Measurements from ENCODE around the gene ZNF396. TPM values are rescaled to one million over a fixed set of nuclear protein-coding genes. Genes with fewer than 3 reads are reported as not detected.

ZNF396 gene
- 1.2 to 1.8 TPM (median 1.6 TPM) in 3 replicates for total RNA-seq

DNA sequence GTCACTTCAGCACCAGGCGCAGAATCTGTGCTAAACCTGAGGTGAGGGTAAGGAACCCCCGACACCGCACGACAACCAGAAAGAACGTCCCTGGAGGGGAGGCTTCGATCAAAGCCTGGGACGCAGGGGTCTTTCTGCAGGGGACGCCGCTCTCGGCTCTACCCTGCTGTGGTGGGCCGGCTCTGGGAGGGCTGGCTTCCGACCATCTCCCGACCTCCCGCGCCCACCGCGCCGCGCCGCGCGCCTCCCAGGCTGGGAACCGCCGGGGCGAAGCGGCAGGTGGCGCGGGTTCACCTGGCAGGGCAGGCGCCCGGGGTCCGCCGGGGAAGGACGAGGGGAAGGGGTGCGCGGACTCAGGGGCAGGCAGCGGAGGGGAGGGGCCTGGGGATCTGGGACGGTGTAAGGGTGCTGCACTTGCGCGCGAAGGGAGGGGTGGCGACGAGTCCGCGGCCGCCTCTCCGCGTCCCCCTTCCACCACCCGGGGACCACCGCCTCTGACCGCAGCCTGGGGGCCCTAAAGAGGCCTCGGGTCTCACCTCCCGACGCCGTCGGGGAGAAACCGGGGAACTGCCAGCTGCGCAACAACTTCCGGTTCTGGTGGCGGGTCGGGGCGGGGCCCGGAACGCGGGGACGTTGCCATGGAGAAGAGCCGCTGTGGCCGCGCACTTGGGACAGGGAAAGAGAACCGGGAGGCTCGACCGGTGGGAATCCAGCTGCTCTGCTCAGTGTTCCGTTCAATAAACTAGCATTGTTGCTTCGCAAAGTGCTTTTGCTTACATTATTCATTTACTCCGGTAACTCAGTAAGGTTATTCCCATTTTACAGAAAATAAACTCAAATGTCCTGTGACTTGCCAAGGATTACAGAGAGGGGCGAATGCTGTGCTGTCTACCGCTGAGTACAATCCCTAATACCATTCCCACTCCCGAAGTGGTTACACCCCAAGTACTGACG, at the start of gene ZNF396:
TSS of gene ZNF396 (minus strand) at position 596 of the 954 bp plus-strand sequence. CDS start 3,045 bp downstream, outside the sequence.
- Mint-ChIP-seq H3K27ac (no peak within 1 kb of the TSS), H3K4me3 (peak within 1 kb of the TSS; percentile 75), H3K27me3 (ENCODE audit: low read depth) (peaks cover 25% of the 10 kb centered on the region), H3K9me3 (peaks cover 6% of the 10 kb centered on the region), H3K36me3 (no peaks in the 10 kb centered on the region), H3K4me1 (peaks cover 2% of the 10 kb centered on the region)
- TF ChIP-seq, protein P1, sequence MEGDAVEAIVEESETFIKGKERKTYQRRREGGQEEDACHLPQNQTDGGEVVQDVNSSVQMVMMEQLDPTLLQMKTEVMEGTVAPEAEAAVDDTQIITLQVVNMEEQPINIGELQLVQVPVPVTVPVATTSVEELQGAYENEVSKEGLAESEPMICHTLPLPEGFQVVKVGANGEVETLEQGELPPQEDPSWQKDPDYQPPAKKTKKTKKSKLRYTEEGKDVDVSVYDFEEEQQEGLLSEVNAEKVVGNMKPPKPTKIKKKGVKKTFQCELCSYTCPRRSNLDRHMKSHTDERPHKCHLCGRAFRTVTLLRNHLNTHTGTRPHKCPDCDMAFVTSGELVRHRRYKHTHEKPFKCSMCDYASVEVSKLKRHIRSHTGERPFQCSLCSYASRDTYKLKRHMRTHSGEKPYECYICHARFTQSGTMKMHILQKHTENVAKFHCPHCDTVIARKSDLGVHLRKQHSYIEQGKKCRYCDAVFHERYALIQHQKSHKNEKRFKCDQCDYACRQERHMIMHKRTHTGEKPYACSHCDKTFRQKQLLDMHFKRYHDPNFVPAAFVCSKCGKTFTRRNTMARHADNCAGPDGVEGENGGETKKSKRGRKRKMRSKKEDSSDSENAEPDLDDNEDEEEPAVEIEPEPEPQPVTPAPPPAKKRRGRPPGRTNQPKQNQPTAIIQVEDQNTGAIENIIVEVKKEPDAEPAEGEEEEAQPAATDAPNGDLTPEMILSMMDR (IDR thresholded peaks at IDR 0.05; ENCODE audit: unreplicated experiment): no peak
- DNase-seq (ENCODE audit: low spot score in 2 of 2, unreplicated experiment in 2 of 2): peak; percentile 32 to 64

DNA sequence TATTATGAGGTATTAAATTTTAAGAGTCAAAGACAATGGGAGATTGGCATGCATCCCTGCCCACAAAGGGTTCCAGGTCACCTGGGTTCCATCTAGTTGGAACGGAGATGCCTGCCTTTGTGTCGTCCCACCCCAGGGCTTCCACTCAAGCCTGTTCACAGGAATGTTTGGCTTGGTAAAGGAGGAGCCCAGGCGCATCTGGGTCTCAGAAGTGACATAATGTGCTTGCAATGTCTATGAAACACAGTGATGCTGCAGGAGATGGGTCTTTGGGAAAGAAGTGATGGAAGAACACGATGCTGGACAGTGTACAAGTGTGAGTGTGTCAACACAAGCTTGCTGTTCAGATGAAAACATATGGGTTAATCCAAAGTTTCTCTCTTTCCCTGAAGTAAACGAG, 49.6 kb upstream of the ZNF396 start:
- H3K36me3 Mint-ChIP-seq: no peaks in the 10 kb centered on the region
- H3K4me3 Mint-ChIP-seq: no peak overlapping the region
- no peaks in the 10 kb centered on the region for H3K27me3 Mint-ChIP-seq (ENCODE audit: low read depth)
- TF ChIP-seq, protein P1 (IDR thresholded peaks at IDR 0.05; ENCODE audit: unreplicated experiment): no peak
- no peaks in the 10 kb centered on the region for H3K4me1 Mint-ChIP-seq
- no peak overlapping the region for H3K27ac Mint-ChIP-seq
- DNase-seq (ENCODE audit: low spot score in 2 of 2, unreplicated experiment in 2 of 2): no peak
- no peaks in the 10 kb centered on the region for H3K9me3 Mint-ChIP-seq

DNA sequence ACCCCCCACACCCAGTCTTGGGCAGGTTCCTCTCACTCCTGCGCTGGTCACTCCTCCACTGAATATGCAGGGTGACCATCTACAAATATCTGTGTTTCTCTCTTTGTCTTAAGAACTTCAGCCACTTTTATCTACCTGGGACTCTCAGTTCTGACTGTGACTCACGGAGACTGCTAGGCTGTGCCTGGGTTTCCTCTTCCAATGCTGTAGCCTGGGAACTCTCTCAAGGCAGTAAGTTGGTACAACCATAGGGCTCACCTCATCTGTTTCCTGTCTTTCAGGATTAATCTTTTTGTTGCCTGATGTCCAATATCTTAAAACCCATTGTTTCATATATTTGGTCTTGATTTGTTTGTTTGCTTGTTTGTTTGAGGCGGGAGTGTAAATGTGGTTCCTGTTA, 47.2 kb upstream of the ZNF396 start:
- no peaks in the 10 kb centered on the region for H3K27me3 Mint-ChIP-seq (ENCODE audit: low read depth)
- no peaks in the 10 kb centered on the region for H3K4me1 Mint-ChIP-seq
- H3K9me3 Mint-ChIP-seq: no peaks in the 10 kb centered on the region
- H3K27ac Mint-ChIP-seq: no peak overlapping the region
- H3K4me3 Mint-ChIP-seq: no peak overlapping the region
- TF ChIP-seq, protein P1 (IDR thresholded peaks at IDR 0.05; ENCODE audit: unreplicated experiment): no peak
- H3K36me3 Mint-ChIP-seq: no peaks in the 10 kb centered on the region
- DNase-seq (ENCODE audit: low spot score in 2 of 2, unreplicated experiment in 2 of 2): no peak

DNA sequence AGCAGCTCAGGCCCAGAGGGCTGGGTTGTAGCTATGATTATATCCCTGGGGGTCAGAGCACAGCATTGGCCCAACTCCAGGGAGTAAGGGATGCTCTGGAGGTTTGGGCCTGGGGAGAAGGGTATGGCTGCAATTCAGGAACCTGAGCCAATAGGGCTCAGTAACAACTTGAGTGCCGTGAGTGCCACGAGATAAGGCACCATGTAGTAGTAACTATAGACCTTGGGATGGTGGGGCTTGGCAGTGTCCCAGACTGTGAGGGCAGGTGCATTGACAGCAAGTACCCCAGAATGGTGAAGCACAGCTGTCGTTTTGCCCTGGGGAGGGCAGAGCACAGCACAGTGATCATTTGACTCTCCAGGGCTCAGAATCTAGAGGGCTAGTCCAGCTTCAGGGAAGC, 45.1 kb upstream of the ZNF396 start:
- H3K9me3 Mint-ChIP-seq: peaks cover 18% of the 10 kb centered on the region
- no peaks in the 10 kb centered on the region for H3K4me1 Mint-ChIP-seq
- no peaks in the 10 kb centered on the region for H3K27me3 Mint-ChIP-seq (ENCODE audit: low read depth)
- TF ChIP-seq, protein P1 (IDR thresholded peaks at IDR 0.05; ENCODE audit: unreplicated experiment): no peak
- DNase-seq (ENCODE audit: low spot score in 2 of 2, unreplicated experiment in 2 of 2): no peak
- H3K36me3 Mint-ChIP-seq: peaks cover 5% of the 10 kb centered on the region
- no peak overlapping the region for H3K4me3 Mint-ChIP-seq
- H3K27ac Mint-ChIP-seq: no peak overlapping the region

GRCh38 chr18:35418610-35419009, 41.5 kb upstream of the ZNF396 start:
- no peak for DNase-seq (ENCODE audit: low spot score in 2 of 2, unreplicated experiment in 2 of 2)
- TF ChIP-seq, protein P1 (IDR thresholded peaks at IDR 0.05; ENCODE audit: unreplicated experiment): no peak

More at GRCh38 chr18:35418610-35419009, 41.5 kb upstream of the ZNF396 start:
- H3K4me3 Mint-ChIP-seq: no peak overlapping the region
- no peaks in the 10 kb centered on the region for H3K27me3 Mint-ChIP-seq (ENCODE audit: low read depth)
- H3K9me3 Mint-ChIP-seq: peaks cover 21% of the 10 kb centered on the region
- H3K4me1 Mint-ChIP-seq: no peaks in the 10 kb centered on the region
- H3K36me3 Mint-ChIP-seq: peaks cover 5% of the 10 kb centered on the region
- H3K27ac Mint-ChIP-seq: no peak overlapping the region
